Activated CD8-positive, alpha-beta memory T cell treated with anti-CD3 and anti-CD28 coated beads for 1 hour (primary cell): ENCODE data around the gene CDCP1.
"Not testable (repeated sequence)": the region's sequence is repeated elsewhere in the genome, so short reads cannot be mapped to it uniquely, and the experiment has no call there.

Experiments
- DNase-seq, 2 donors: peaks; one replicate each; pipeline ENCODE4 v3.0.0-alpha.2; 2020; ENCODE audit warnings: low read depth in 1 of 2; ENCODE audit errors: extremely low read depth in 1 of 2

The CDCP1 gene

GRCh38 chr3:45171283-45171682 lies 25.1 kb upstream of the CDCP1 start:
- DNase-seq = no peak

- DNase-seq = no peak
Observed at GRCh38 chr3:45170096-45170495, 23.9 kb upstream of the CDCP1 start.

GRCh38 chr3:45169125-45169904 lies 23.1 kb upstream of the CDCP1 start:
- DNase-seq = no peak

DNA sequence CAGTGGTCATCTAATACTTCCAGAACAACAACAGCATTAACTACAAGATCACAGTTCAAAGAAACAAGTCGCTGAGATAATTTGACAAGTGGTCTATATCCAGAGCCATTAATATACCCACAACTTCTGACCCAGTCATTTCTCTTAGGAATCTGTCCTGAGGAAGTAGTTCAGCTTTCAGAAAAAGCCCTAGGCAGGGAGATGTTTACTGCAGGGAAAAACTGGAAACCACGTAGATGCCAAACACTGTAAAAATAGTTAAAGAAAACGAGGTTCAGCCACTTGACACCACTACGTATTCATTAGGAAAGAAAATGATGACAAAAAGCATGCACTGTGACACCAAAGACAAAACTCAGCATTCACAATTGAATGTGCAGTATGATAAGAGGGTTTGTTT lies 22.3 kb upstream of the CDCP1 start:
- no peak for DNase-seq

DNA sequence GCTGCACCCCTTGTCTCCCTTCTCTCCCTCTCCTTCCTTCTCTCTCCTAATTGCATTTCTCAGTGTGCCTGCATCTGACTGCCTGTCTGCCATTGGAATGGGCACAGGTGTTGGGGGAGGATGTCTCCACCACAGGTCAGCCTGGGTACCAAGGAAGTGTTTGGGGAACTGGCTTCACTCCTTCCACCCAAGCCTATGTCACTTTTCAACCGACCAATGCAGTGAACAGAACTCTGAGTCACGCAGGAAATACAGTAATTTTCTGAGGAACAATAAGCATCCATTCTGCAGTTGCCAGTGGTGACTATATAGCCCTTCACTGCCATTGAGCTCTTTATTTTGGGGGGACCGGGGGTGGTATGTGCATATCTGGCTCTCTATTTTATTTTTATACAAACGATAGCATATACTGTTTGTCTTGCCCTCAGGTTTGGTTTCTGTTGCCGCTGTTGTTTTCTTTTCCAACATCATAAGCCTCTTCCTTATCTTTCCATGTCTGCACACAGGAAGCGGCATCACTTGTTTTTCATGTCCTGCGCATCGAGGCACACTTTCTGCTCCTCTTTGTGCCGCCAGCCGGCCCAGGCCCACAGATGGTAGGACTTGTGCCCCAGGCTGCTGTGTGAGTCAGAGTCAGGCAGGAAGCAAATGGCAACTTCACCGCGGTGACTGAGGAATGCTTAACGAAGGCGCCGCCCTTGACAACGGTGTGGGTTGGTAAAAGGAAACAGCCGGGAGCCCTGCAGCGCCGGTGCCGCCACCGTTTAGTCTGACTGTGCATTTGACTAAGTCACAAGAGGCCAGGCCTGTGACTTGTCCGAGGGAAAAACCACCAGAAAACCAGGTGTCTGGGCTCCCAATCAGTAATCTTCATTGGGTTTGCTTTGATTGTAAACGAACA lies 21.1 kb upstream of the CDCP1 start:
- peak; percentile 55 to 74 for DNase-seq

- no peak for DNase-seq
Observed at GRCh38 chr3:45166321-45166879, 20.2 kb upstream of the CDCP1 start.

- no peak for DNase-seq
Observed at GRCh38 chr3:45165497-45166283, 19.5 kb upstream of the CDCP1 start.

DNA sequence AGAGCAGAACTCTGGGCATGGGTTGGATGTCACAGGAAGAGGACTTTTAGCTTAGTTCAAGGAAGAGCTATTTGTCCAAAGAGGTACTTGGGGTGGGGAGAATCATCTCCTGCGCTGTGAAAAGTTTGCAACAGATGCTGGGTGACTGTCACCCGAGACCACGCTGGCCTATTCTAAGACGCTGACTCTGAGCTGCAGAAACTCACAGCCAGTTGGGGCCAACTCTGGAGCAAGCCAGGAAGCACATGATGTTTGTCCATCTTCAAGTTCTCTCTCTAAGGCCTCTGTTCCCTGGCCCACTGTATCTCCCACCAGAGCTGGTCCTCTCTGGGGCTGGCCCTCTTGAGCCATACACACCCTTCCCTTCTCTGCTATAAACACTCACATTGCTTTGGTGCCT lies 17.9 kb upstream of the CDCP1 start:
- DNase-seq = no peak

GRCh38 chr3:45163481-45163880 lies 17.3 kb upstream of the CDCP1 start:
- DNase-seq = no peak

GRCh38 chr3:45154641-45155147 lies 8.5 kb upstream of the CDCP1 start:
- no peak for DNase-seq

GRCh38 chr3:45153658-45154437 lies 7.7 kb upstream of the CDCP1 start:
- no peak for DNase-seq

- no peak for DNase-seq
Observed at GRCh38 chr3:45152307-45152706, 6.1 kb upstream of the CDCP1 start.

GRCh38 chr3:45151100-45151499 lies 4.9 kb upstream of the CDCP1 start:
- DNase-seq = no peak

DNA sequence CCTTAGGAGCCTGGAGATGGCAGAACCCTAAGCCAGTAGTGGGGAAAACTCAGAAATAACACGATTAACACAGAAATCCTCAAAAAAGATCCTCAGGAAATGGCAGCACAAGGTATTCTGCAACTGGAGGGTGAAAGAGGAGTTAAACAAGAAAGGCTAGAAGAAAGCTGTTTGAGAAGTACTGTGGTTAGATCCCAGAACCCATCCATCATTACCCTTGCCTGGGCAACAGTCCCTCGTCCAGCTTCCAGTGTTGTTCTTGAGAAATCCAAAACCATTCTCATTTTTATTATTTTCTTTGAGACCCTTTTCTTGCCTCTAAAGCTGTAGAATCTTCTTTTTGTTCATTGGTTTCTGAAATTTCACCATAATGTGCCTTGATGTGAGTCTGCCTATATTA lies 2.7 kb upstream of the CDCP1 start:
- DNase-seq = no peak

DNA sequence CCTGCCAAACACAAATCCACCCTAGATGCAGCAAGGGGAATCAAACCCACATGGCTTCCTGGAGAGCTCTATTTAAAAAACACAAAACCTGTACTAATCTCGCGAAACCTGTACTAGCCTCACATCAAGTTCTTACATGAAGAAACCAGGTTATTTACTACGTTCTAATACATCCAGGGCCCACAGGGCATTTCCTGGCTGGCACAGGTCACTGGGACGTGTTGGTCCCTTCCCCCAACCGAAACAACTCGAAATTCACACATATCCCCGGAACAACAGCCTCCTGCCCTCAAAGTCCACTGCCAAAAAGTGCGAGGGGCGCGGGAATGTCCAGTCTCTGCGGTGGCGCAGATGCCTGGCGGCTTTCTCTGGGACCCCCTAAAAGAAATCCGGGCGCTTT lies 955 bp downstream of the CDCP1 start:
- DNase-seq = no peak

- DNase-seq = no peak
Observed at GRCh38 chr3:45143673-45144671, 2.2 kb downstream of the CDCP1 start.

- not testable (repeated sequence) for DNase-seq
Observed at GRCh38 chr3:45140770-45141155, 5.4 kb downstream of the CDCP1 start.

DNA sequence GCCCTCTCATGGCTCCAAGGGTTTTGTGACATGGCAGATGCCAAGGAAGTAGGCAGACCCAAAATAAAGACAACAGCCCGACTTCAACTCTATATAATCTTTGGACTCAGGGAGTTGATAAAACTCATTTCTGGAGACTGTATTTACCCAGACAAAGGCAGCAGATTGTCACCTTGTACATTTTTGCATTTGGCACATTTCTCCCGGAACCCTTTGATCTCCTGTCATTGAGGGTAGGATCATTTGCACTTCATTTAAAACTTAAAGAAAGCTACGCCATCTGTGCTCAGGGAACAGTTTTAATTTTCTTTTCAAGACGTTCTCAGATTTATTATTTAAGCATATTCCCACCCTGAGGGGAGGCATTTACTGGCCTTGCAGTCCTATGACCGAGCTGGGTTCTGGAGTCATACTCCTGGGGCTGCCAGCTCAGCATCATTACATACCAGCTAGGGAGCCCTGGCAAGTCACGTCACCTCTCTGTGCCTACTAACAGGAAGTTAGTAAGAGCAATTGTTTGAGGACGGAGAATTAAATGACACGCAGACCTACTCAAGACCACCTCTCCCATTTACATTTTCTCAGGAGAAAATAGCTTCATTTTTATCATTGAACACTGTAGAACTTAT lies 5.9 kb downstream of the CDCP1 start:
- DNase-seq = no peak
